GM21737 (cell line): ENCODE results near the gene PRADC1.

Experiments
- ATAC-seq: cut with Tn5 transposase; IDR thresholded peaks from one replicate; pipeline ENCODE4 v1.9.1; 2021; ENCODE audit warnings: mild to moderate bottlenecking, moderate library complexity; ENCODE audit not compliant: unreplicated experiment

Gene PRADC1

DNA sequence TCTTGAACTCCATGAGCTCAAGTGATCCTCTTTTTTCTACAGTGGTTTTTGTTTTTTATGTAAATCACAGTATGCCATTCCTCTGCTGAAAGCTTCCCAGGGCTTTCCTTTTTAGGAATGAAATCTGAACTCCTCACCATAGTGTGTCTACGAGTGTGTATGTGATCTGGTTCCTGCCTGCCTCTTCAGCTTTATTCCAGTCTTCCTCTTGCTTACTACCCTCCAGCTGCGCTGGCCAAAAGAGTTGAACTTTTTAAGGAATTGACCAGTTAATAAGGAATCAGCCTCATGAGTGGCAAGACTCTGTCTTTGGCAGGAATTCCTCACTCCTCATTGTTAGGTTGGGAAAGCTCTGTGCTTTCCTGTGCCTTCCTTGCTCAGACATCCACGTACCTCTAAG is 5.1 kb upstream of the PRADC1 start:
- no peak for ATAC-seq

DNA sequence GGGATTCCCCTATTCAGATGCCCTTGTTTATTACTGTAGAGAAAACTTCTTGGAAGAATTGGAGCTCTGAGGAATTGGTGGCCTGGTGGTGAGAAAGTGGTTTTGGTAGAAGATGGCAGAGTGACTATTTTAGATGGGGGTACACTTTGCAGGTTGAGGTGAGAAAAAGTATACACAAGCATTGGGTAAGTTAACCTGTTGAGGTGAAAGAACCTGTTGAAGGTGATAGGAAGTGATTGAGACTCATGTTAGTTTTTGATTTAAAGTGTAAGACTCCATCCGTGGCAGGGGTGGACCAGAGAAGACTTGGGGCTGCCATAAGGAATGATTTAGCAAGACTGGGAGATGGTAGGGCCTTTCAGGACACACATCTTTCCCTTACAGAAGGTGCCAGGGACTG is 4.1 kb upstream of the PRADC1 start:
- no peak for ATAC-seq

- ATAC-seq: no peak
Observed at GRCh38 chr2:73235315-73236028, 2.4 kb upstream of the PRADC1 start.

DNA sequence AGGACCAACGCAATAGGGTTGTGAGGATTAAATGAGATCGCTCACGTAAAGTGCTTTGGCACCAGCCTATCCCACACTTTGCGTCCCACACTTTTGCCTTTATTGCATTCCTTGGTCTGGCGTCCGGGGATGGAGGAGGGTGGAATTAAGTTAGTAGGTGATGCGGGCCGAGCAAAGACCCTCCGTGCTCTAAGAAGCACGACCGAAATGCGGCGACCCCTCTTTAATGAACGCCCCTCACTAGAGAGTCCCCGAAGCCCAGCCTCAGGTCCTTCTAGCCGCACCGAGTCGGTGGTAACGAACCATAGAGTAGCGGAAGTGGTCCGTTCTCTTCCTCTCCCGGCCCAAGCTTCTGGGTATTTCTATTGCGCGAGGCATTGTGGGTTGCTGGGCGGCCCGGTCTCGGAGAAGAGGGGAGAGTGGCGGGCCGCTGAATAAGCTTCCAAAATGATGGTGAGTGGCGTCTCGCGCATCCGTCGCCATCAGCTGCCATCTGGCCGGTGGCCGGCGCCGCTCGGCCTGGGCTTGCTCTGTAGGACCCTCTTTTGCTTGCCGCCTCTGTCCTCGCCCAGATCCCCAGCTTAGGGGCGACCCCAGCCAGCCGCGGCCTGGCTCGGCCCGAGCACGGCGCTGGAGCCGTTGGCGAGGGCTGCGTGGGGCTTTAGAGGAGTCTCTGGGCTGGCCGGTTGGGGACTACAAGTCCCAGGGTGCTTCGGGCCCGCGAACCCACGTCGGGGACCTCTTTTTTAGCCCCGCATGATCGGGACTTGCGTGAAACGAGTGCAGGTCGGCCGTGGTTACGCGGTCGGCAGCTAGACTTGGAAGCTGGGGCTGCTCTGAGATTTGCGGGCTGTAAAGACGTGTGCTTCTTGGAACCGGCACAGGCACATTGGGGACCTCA is 1.1 kb upstream of the PRADC1 start, which contains the start of gene CCT7:
TSS of gene CCT7 (plus strand) at position 377 of the 901 bp plus-strand sequence. CDS start at position 448, 71 bp downstream.
- peak; percentile 59 for ATAC-seq

DNA sequence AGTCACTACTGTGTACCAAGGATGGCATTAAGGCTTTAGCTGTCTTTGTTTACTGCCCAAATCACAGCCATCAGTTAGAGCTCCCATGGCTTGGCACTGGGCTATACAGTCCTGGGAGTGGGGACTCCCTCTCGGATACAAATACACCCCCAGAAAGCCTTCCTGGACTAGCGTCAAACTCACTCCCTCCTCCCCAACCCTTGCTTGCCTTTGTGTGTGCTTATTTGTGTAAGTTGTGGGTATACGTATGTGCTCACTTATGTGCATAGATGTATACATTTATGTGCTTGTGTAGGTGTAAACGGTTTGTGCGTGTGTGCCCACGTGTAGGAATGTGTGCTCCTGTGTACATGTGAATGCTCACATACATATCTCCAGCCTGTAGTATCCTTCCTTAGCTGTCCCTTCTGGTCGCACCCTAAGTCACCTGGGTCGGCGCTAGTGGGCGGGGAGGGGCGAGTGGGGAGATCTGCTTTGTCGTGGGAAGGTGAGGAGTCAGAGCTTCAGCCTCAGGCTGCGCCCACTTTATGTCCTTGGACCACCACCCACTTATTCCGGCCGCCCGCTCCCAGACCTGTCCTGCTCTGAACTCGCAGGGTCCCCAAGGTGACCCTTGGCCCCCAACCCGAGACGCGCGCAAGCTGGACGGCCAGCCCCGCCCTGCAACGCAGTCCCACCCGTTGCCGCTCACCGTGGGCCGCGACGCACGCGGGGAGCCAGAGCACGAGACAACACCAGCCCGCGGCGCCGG is 461 bp downstream of the PRADC1 start:
- peak; percentile 6 for ATAC-seq

GRCh38 chr2:73228631-73229030 is 4.4 kb downstream of the PRADC1 start:
- no peak for ATAC-seq

DNA sequence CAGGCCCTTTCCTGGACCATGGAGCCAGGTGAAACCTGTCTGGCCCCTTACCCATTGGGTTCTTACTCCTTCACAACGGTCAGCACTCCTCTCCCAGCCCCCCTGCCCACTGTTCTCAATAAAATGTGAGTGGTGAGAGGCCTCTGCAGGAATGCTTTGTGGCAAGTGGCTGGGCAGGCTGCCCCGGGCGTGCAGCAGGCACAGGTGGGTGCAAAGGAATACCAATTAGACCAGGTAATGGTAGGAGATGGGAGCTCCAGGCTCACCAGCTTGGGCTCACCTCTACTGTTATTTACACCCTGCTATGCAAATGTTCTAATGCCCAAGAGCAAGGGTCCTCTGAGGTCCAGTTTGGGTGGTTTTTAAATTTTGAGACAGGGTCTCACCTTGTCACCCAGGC is 6.0 kb downstream of the PRADC1 start:
- ATAC-seq: no peak

- no peak for ATAC-seq
Observed at GRCh38 chr2:73225513-73226360, 7.3 kb downstream of the PRADC1 start.

- no peak for ATAC-seq
Observed at GRCh38 chr2:73223821-73224220, 9.2 kb downstream of the PRADC1 start.

DNA sequence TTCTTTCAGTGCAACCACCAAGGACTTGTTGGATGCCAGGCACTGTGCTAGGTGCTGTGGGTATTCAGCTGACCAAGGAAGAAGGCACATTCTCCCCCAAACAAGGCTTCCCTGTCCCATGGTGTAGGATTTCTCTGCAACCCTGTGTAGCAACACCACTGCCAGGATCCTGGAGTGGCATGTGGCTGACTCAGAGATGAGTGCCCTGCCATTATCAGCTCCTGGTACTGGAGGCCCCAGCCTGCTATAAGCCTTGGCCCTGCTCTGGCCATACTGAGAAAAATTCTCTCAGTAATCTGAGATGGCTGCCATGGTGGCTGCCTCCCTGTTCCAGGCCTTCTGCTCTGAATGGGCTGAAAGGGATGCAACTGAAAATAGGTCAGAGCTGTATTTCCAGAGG is 14.7 kb downstream of the PRADC1 start:
- no peak for ATAC-seq

GRCh38 chr2:73217826-73218225 is 15.2 kb downstream of the PRADC1 start:
- no peak for ATAC-seq

DNA sequence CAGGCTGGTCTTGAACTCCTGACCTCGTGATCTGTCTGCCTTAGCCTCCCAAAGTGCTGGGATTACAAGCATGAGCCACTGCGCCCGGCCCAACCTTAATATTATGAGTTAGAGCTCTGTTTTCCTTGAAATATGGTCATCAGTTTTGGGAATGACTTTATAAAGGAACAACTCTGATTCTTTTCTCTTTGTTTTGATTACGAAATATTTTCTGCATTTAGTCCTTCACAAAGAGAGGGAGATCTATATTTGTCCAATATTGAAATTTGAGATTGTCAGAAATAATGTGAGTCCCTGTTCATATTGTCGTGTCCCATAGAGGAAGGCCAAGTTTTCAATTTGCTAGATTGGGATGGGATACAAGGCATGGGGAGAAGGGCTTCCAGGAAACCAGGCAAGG is 15.9 kb downstream of the PRADC1 start:
- no peak for ATAC-seq

- no peak for ATAC-seq
Observed at GRCh38 chr2:73215254-73215653, 17.8 kb downstream of the PRADC1 start.

DNA sequence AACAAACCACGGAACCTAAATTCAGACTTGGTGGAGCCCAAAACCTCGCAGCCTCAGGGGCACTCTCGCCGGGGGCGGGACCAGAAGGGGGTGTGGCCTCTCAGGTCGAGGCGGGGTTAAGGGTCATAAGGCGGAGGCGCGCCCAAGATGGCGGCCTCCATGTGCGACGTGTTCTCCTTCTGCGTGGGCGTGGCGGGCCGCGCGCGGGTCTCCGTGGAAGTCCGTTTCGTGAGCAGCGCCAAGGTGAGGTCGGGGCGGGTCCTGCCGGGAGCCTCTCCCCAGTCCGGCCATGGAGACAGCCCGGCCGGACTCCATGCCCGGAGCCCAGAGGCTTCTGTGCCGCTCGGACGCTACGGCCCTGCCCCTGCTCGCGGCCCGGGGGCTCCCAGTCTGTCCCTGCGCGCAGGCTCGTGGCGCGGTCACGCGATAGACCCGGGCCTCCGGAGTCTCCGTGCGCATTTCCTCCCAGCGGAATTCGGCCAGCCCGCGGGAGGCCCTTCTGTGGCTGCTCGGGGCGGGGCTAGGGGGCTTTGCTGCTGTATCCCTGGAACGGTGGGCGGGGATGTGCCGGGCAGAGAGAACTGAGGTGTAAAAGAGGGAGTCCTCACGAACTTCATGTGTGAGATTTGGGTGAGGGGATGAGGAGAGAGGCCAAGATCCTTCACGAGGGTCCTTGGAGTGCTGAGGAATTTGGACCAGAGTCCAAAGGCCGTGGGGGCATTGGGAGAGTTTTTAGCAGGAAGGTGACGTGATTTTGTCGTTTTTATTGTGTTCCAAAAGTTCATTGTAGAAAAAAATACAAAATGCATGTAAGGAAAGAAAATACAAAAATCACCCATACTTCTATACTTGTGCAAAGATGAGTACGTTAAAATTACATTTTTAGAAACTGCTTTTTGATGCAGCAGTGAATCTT is 18.7 kb downstream of the PRADC1 start, which contains the start of gene SMYD5:
TSS of gene SMYD5 (plus strand) at position 126 of the 916 bp plus-strand sequence. CDS start at position 148, 22 bp downstream.
- ATAC-seq: peak; percentile 95

DNA sequence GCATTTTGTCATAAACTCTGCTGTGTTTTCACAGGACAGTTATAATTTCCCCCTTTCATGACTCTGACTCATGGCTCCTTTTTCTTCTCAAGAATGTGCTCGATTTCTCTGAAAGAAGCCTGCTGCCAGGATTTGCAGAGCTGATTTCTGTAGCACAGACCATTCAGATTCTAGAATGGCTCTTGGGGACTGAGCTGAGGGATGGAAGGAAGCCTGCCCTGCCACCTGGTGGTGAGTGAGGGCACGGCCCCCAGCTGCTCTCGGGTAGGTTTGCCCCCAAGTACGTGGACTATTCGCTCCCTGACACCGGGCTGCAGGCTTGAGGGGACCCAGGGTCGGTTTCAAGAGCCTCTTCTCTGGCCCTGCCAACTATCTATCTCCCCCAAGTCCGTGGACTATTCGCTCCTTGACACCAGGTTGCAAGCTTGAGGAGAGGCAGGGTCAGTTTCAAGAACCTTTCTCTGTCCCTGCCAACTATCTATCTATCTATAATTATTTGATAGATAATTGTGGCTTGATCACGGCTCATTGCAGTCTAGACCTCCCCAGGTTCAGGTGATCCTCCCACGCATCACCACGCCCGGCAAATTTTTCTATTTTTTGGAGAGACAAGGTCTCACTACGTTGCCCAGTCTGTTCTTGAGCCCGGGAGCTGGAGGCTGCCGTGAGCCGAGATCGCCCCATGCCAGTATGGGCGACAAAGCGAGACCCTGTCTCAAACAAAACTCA is 20.4 kb downstream of the PRADC1 start:
- peak; percentile 70 for ATAC-seq

DNA sequence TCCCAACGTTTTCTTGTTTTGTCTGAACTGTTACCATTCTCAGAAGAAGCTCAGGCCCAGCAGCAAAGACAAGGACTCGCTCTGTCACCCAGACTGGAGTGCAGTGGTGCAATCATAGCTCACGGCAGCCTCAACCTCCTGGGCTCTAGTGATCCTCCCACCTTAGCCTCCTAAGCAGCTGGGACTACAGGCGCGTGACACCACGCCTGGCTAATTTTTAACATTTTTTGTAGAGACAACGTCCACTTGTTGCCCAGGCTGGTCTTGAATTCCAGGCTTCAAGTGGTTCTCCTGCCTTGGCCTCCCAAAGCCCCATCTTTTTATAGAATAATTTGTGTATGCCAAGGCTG is 21.0 kb downstream of the PRADC1 start:
- no peak for ATAC-seq

GRCh38 chr2:73210696-73211095 is 22.3 kb downstream of the PRADC1 start:
- no peak for ATAC-seq

DNA sequence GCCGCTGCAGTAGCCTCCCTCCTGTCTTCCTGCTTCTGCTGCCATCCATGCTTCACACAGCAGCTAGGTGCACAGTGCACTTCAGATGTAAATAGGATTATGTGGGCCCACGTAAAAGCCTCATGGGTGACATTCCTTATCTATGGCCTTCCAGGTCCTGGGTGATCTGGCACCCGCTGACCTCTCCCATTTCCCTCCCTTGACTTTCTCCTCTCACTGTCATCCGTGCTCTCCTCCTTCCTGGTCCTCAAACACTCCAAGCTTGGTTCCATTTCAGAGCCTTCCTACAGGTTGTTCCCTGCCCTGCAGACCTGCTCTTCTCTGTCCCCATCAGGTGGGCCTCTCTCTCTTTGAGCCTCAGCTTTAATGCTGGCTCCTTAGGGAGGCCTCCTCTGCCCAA is 23.0 kb downstream of the PRADC1 start:
- ATAC-seq: no peak

DNA sequence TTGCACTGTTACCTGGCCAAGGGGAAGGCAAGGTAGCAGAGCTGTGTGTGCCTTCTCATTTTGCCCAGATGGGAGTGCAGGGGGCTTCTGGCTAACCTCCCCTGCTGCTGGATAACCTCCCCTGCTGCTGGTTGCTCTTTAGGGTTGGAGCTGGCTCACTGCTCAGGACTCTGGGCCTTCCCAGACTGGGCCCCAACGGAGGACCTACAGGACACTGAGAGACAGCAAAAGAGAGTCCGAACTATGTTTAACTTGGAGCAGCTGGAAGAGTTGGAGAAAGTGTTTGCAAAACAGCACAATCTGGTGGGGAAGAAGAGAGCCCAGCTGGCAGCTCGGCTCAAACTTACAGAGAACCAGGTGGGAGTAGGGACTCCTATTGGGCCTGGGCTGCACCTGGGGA is 24.8 kb downstream of the PRADC1 start:
- no peak for ATAC-seq
